Measurements from ENCODE around the gene DNMT3B.
"Not testable (repeated sequence)": the region's sequence is repeated elsewhere in the genome, so short reads cannot be mapped to it uniquely, and the experiment has no call there.

The DNMT3B gene

GRCh38 chr20:32763202-32764004 lies 1.2 kb downstream of the DNMT3B start:
- peak; percentile 52 for DNase-seq

DNA sequence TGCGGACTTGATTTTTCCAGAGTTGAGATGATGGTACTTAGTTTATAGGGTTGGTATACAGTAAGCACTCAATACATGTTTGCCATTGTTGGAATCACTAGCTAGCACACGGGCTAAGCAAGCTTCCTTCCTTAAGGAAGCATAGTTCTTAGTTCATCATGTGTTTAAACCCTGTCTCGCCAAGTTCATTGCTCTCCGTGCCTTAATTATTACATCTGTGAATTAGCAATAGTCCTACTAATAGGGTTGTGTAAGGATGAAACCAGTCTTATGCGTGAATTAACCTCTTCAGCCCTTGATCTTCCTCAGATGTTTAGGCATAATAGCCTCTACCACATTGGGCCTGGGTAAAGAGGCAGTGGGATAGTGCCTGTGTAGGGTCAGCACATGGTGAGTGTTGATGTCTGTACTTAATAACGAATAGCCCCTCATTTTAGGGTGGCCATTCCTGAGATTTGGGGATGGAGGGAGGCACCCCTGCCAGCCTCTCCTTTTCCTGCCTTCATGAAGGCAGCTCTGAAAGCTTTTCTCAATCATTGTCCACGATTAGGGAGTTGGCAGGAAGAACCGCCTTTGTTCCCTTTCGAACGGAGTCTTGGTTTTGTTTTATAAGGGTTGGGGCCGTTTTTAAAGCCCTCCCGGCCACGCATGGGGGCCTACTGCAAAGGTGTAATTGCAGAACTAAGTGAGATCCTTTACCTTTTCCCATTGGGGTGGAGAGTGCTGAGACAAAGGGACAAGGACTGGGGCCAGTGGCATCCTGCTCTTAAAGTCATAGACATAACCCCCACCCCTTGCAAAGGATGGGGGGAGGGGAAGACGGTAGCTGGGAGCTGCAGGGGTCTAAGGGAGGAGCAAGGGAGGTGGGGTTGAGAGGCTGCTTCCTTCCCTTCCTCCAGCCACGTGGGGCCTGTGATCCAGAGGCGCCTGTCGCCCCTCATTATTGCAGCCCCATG lies 2.1 kb downstream of the DNMT3B start:
- no peak for DNase-seq

- not testable (repeated sequence) for DNase-seq
Observed at GRCh38 chr20:32765230-32765875, 3.2 kb downstream of the DNMT3B start.

GRCh38 chr20:32767418-32768198 lies 5.4 kb downstream of the DNMT3B start:
- no peak for DNase-seq

- no peak for DNase-seq
Observed at GRCh38 chr20:32772046-32772445, 9.9 kb downstream of the DNMT3B start.

- no peak for DNase-seq
Observed at GRCh38 chr20:32773223-32773622, 11.0 kb downstream of the DNMT3B start.

GRCh38 chr20:32773855-32774254 lies 11.7 kb downstream of the DNMT3B start:
- no peak for DNase-seq

DNA sequence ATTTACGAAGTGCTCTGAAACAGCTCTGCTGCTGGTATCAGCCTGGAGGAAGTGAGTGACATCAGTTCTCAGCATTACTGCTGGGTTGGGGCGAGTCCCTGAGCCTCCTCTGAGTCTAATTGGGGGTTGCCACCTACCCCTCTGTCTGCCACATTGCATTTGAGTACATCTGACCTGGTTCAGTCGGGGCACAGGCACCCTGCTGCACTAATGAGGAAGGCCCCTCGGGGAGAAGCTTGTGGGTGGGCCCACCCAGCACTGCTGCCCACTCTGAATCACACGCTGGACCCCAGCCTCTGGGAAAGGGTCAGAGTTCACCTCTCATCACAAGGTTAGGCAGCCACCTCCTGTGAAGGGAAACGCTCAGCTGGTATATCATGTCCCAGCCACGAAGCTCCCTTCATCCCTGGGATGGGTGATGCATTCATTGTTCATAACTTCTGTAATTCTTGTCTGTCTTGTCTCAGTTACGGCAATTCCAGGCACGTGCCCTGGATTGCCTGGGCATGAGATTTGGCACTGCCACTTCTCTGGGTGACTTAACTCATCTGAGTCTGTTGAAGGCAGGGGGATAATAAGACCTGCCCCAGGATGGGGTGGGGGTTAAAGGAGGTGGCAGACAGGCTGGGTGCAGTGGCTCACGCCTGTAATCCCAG lies 13.3 kb downstream of the DNMT3B start:
- DNase-seq = no peak

DNA sequence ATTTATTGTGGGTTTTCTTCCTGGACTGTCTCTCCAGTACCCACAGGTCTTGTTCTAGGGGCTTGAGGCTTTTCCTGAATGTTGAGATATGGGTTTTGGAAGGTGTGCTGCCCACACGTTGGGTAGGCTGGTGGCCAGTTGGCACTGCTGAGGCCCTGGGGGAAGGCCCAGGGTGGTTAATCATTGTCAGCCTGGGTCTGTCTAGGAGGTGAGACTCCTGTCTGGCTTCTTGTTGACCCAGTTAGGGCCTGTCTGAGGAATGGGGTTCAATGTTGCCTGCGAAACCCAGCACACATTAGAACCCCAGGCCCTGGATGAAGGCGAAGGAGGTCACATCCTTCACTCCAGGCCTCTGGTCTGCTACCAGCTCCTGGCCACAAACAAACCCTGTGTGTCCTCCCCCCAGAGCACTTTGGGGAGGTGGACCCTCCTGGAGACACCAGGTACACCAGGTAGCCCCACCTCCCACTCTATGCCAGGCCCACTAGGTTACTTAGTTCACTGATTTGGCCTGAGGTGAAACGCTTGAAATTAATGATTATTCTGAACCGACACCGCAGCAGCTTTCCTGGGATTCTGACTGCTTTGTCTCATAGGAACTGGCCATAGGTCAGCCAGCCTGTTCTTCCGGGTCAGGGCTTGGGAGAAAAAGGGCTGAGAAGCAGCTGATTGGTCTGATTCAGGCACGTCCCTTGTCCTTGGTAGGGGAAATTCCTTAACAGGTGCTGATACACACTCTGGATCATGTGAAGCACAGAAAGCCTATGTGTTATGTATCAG lies 15.2 kb downstream of the DNMT3B start:
- peak; percentile 61 for DNase-seq

DNA sequence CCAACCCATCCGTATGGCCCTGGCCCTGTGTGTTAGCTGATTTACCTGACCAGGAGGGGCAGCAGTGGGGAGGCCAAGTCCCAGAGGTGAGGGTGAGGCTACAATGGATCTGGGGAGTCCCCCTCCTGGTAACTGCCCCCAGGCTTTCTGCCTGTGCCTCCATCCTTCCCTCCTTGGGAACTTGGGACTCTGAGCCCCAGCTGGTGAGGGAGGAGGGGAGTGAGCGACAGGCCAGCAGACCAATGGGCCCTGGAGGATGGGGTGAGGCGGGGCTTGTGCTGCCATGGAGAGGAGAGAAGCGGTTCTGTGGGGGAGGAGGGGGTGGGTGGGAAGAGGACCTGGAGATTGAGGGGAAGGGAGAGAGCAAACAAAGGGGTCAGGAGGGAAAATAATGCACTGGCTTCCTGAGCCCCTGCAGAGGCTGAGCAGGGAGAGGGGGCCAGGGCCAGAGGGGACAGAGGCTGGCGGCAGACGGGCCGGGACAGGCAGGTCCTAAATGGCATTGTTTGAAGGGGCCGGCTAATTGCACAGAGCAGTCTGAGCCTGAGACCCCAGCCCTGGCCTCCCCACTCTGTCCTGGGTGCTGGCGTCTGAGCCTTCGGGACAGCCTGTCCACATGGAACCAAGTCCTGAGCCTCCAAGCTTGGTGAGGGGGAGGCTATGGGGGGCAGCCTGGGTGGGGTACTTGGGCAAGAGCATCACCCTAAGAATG lies 17.5 kb downstream of the DNMT3B start:
- no peak for DNase-seq

DNA sequence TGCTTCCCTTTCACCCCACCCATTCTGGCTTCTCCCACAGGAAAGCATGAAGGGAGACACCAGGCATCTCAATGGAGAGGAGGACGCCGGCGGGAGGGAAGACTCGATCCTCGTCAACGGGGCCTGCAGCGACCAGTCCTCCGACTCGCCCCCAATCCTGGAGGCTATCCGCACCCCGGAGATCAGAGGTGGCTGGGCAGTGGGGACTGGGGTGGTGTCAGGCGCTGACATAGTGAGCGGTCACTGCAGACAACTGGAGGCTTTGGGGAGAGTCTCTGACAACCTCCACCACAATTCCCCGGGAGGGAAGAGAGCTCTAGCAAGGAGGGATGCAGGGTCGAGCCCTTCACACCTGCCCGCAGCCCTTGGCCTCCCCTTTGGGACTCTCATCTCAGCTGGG lies 18.1 kb downstream of the DNMT3B start:
- DNase-seq = no peak

- DNase-seq = no peak
Observed at GRCh38 chr20:32780749-32781655, 18.8 kb downstream of the DNMT3B start.

DNA sequence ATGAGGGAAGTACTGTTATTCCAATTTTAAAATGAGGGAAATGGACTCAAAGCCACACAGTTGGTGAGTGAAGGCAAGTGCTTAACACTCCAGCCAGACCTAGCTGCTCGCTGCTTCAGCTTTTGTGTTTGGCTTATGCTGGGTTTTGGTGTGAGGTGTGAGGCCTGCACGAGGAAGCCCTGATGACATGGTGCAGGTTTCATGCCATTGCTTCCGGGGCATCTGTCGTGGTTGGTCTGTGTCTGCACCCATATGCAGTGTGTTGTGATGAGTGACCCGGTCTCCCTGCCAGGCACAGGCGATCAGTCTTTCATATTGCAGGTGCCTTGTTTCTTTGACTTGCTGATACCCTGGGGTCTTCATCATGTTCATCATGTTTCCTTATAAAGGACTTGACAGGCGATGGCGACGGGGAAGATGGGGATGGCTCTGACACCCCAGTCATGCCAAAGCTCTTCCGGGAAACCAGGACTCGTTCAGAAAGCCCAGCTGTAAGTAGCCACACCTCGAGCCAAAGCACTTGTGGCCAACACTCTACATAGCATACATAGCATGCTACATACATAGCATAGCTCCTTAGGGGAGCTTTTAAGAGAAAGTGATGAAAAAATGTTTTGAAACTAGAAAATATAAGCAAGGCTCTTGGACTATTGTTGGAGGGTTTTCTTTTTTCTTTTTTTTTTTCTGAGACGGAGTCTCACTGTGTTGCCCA lies 22.3 kb downstream of the DNMT3B start:
- DNase-seq = no peak

GRCh38 chr20:32786059-32786760 lies 24.0 kb downstream of the DNMT3B start:
- DNase-seq = no peak

DNA sequence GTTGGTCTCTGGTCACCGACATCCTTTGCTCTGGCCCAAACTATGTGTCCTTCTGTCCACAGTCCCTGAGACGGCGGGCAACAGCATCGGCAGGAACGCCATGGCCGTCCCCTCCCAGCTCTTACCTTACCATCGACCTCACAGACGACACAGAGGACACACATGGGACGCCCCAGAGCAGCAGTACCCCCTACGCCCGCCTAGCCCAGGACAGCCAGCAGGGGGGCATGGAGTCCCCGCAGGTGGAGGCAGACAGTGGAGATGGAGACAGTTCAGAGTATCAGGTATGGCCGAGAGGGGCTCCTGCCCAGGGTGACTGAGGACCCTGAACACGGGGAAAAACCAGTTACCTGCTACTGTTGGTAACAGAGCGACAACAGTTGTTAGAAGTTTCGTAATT lies 25.0 kb downstream of the DNMT3B start:
- no peak for DNase-seq

DNA sequence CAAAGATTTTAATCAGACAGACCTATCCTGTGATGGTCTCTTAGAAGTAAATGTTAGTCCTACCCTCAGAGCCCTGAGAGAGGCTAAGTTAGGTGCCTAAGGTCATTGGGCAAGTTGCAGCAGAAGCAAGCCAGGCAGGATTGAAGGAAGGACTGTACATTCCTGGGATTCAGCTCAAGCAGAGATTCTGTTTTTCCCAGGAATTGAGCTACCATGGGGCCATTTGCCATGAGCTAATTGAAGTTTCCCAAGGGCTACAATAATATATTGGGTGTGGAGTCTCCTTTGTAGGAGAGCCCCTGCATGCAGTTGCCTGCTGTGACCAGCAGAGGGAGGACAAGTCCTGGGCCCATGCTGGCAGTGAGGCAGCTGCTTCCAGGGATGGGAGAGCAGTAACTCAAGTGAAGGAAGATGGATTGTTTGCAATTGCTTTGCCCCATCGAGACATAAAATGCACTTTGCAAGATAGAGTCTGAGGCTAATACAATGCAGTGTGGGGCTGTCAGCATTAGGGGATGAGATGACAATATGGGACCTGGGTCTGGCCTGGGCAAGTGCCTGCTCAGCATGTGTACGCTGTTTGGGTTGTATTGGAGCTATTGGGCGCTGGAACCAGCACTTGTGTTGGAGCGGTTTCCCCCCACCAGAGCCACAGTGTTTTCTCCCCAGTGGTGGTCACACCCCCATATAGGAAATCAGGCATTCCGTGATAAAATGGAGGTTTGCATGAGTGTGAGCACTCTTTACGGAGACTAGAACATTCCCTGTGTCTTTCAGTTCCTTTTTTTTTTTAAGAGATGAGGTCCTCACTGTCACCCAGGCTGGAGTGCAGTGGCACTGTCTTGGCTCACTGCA lies 27.9 kb downstream of the DNMT3B start:
- DNase-seq = peak; percentile 87

- no peak for DNase-seq
Observed at GRCh38 chr20:32790751-32791057, 28.5 kb downstream of the DNMT3B start.

Data from DMS53 (cell line).